Kidney (tissue), 14 donors: ENCODE measurements around the gene MFGE8. TPM values are rescaled to one million over a fixed set of nuclear protein-coding genes. Genes with fewer than 3 reads are reported as not detected.

Source experiments
- DNase-seq, 5 donors: peaks; one replicate each; pipeline ENCODE4 v3.0.0-alpha.2; 2013 to 2020
- FAIRE-seq: peaks from 2 replicates; lab custom pipeline; 2012; peaks lifted over from hg19 to GRCh38; lab: Jason Lieb, UNC
- H3K27ac ChIP-seq, 2 donors: one replicate each; pipeline ENCODE4 v1.7.0; 2013; ENCODE audit warnings: low read depth in 2 of 2, low read length in 2 of 2, inconsistent platforms in 1 of 2
- H3K27me3 ChIP-seq: one replicate; pipeline ENCODE4 v1.7.1; 2013; ENCODE audit warnings: low read length, inconsistent platforms; ENCODE audit not compliant: control insufficient read depth, insufficient read depth
- H3K36me3 ChIP-seq, 3 donors: one replicate each; pipeline versions ENCODE4 v1.7.0 to v1.7.1; 2013; ENCODE audit warnings: low read length in 3 of 3, control low read depth in 1 of 3, inconsistent platforms in 1 of 3; ENCODE audit not compliant: insufficient read depth in 3 of 3, control insufficient read depth in 2 of 3
- H3K4me1 ChIP-seq, 3 donors: one replicate each; pipeline versions ENCODE4 v1.7.0 to v1.7.1; 2013; ENCODE audit warnings: low read length in 3 of 3, inconsistent platforms in 1 of 3, low read depth in 1 of 3; ENCODE audit not compliant: control insufficient read depth in 2 of 3, insufficient read depth in 2 of 3
- H3K4me3 ChIP-seq, 3 donors: one replicate each; pipeline versions ENCODE4 v1.7.0 to v1.8.1; 2013; ENCODE audit warnings: low read length in 3 of 3, control low read depth in 1 of 3, inconsistent platforms in 1 of 3
- H3K9ac ChIP-seq, 3 donors: one replicate each; pipeline versions ENCODE4 v1.7.0 to v1.7.1; 2013; ENCODE audit warnings: low read length in 3 of 3, control low read depth in 1 of 3, inconsistent platforms in 1 of 3
- H3K9me3 ChIP-seq, 3 donors: one replicate each; pipeline versions ENCODE4 v1.7.0 to v1.7.1; 2013; ENCODE audit warnings: low read length in 3 of 3, control low read depth in 1 of 3, inconsistent platforms in 1 of 3; ENCODE audit not compliant: control insufficient read depth in 2 of 3, insufficient read depth in 1 of 3
- CTCF ChIP-seq: IDR thresholded peaks from 3 replicates; pipeline ENCODE4 v1.5.1; 2012; ENCODE audit warnings: mild to moderate bottlenecking, moderate library complexity, borderline replicate concordance; ENCODE audit not compliant: insufficient read depth; ENCODE audit errors: extremely low read depth
- intact Hi-C: fragments of 100-400 bp; cut with DNase I; formaldehyde crosslinking; loops from one replicate; pipeline ENCODE4 v1.11.1; 2022
- polyA plus RNA-seq: library from polyadenylated mRNA; stranded (reverse); fragments of 350-450 nt; fragmentation: Illumina TruSeq; extraction: RNeasy Lipid Tissue Mini Kit (QIAGEN cat#74804); gene quantifications from one replicate; pipeline ENCODE4 v1.2.3, GENCODE V29; 2014; ENCODE audit warnings: low read depth, low replicate concordance; ENCODE audit not compliant: insufficient read depth
- total RNA-seq: library from RNA; stranded (reverse); fragmentation: NEBNext Ultra II Directional; extraction: Animal tissue kit (Norgen Biotek cat#: 25700); gene quantifications from one replicate; pipeline ENCODE4 v1.2.1, GENCODE V29; 2021
- donor health status: control.
- donor health status: control.
- donor health status: control.
- donor health status: control.
- donor health status: control.
- donor health status: DM: yes; HTN: yes; CAD: no.
- donor health status: Normal renal cell carcinoma (clear cell type).

The MFGE8 gene
- total and polyA plus RNA-seq, 2 donors from 2014 or later: 88.0 to 184 TPM

- TF ChIP-seq CTCF: no peak
These were observed 7.2 kb upstream of the MFGE8 start for GRCh38 chr15:88920186-88920891.

GRCh38 chr15:88918738-88919137, 5.6 kb upstream of the MFGE8 start:
- TF ChIP-seq CTCF: no peak
- FAIRE-seq: no peak

More at GRCh38 chr15:88920186-88920891, 7.2 kb upstream of the MFGE8 start:
- FAIRE-seq (no peak), DNase-seq (no peak)
- Histone ChIP-seq H3K4me3 (no peak overlapping the region), H3K9ac (no peak overlapping the region), H3K9me3 (no peaks in the 10 kb centered on the region), H3K4me1 (no peaks in the 10 kb centered on the region), H3K27ac (no peak overlapping the region), H3K27me3 (no peaks in the 10 kb centered on the region), H3K36me3 (no peaks in the 10 kb centered on the region)
- intact Hi-C loops: no loop called here

GRCh38 chr15:88917760-88918159, 4.6 kb upstream of the MFGE8 start:
- intact Hi-C loops: no loop called here
- peaks cover 0 to 2% (median 0%) of the 10 kb centered on the region in 3 donors for H3K4me1 ChIP-seq
- H3K27ac ChIP-seq: no peak overlapping the region

More at GRCh38 chr15:88918738-88919137, 5.6 kb upstream of the MFGE8 start:
- DNase-seq: peak in 2 of 5 donors; percentile 40 to 68
- intact Hi-C loops: no loop called here
- Histone ChIP-seq H3K9me3 (no peaks in the 10 kb centered on the region), H3K4me1 (peaks cover 0 to under 1% (median 0%) of the 10 kb centered on the region in 3 donors), H3K27me3 (no peaks in the 10 kb centered on the region), H3K9ac (no peak overlapping the region), H3K27ac (no peak overlapping the region), H3K36me3 (no peaks in the 10 kb centered on the region), H3K4me3 (no peak overlapping the region)

More at GRCh38 chr15:88917760-88918159, 4.6 kb upstream of the MFGE8 start:
- Histone ChIP-seq H3K9me3 (no peaks in the 10 kb centered on the region), H3K36me3 (no peaks in the 10 kb centered on the region), H3K27me3 (no peaks in the 10 kb centered on the region), H3K4me3 (no peak overlapping the region), H3K9ac (no peak overlapping the region)
- no peak for TF ChIP-seq CTCF
- FAIRE-seq (no peak), DNase-seq (no peak)
